Measurements from ENCODE around the gene SRP68.

SRP68 gene

GRCh38 chr17:76103274-76104139 is 31.2 kb upstream of the SRP68 start, which contains the start of gene EXOC7 (continued):
- TF ChIP-seq, protein P1, sequence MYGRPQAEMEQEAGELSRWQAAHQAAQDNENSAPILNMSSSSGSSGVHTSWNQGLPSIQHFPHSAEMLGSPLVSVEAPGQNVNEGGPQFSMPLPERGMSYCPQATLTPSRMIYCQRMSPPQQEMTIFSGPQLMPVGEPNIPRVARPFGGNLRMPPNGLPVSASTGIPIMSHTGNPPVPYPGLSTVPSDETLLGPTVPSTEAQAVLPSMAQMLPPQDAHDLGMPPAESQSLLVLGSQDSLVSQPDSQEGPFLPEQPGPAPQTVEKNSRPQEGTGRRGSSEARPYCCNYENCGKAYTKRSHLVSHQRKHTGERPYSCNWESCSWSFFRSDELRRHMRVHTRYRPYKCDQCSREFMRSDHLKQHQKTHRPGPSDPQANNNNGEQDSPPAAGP (tag by site-specific recombination; IDR thresholded peaks at IDR 0.05) = 0 out of 2 replicates have a peak, but pooled peaks have one; percentile 58
- TF ChIP-seq, protein P2, sequence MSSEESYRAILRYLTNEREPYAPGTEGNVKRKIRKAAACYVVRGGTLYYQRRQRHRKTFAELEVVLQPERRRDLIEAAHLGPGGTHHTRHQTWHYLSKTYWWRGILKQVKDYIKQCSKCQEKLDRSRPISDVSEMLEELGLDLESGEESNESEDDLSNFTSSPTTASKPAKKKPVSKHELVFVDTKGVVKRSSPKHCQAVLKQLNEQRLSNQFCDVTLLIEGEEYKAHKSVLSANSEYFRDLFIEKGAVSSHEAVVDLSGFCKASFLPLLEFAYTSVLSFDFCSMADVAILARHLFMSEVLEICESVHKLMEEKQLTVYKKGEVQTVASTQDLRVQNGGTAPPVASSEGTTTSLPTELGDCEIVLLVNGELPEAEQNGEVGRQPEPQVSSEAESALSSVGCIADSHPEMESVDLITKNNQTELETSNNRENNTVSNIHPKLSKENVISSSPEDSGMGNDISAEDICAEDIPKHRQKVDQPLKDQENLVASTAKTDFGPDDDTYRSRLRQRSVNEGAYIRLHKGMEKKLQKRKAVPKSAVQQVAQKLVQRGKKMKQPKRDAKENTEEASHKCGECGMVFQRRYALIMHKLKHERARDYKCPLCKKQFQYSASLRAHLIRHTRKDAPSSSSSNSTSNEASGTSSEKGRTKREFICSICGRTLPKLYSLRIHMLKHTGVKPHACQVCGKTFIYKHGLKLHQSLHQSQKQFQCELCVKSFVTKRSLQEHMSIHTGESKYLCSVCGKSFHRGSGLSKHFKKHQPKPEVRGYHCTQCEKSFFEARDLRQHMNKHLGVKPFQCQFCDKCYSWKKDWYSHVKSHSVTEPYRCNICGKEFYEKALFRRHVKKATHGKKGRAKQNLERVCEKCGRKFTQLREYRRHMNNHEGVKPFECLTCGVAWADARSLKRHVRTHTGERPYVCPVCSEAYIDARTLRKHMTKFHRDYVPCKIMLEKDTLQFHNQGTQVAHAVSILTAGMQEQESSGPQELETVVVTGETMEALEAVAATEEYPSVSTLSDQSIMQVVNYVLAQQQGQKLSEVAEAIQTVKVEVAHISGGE (tag by site-specific recombination; conservative IDR thresholded peaks at IDR 0.05; ENCODE audit: low read depth) = peak; percentile 94
- no peak for TF ChIP-seq ZNF747 (tag by site-specific recombination; IDR thresholded peaks at IDR 0.05)
- TF ChIP-seq SP3 (tag by site-specific recombination; IDR thresholded peaks at IDR 0.05) = peak; percentile 98
- no peak for TF ChIP-seq ZNF658 (tag by site-specific recombination; IDR thresholded peaks at IDR 0.05)
- peak; percentile 70; the same call in 1 of the 2 replicates for TF ChIP-seq ZBTB20 (tag by site-specific recombination; IDR thresholded peaks at IDR 0.05)
- TF ChIP-seq, protein P3, sequence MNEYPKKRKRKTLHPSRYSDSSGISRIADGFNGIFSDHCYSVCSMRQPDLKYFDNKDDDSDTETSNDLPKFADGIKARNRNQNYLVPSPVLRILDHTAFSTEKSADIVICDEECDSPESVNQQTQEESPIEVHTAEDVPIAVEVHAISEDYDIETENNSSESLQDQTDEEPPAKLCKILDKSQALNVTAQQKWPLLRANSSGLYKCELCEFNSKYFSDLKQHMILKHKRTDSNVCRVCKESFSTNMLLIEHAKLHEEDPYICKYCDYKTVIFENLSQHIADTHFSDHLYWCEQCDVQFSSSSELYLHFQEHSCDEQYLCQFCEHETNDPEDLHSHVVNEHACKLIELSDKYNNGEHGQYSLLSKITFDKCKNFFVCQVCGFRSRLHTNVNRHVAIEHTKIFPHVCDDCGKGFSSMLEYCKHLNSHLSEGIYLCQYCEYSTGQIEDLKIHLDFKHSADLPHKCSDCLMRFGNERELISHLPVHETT (tag by site-specific recombination; IDR thresholded peaks at IDR 0.05) = 0 out of 2 replicates have a peak, but pooled peaks have one; percentile 41
- TF ChIP-seq ZNF2 (tag by site-specific recombination; IDR thresholded peaks at IDR 0.05) = no peak
- TF ChIP-seq ZIC2 (tag by site-specific recombination; IDR thresholded peaks at IDR 0.05) = peak; percentile 85
- TF ChIP-seq ZNF623 (tag by site-specific recombination; IDR thresholded peaks at IDR 0.05) = no peak
- TF ChIP-seq, protein P4, sequence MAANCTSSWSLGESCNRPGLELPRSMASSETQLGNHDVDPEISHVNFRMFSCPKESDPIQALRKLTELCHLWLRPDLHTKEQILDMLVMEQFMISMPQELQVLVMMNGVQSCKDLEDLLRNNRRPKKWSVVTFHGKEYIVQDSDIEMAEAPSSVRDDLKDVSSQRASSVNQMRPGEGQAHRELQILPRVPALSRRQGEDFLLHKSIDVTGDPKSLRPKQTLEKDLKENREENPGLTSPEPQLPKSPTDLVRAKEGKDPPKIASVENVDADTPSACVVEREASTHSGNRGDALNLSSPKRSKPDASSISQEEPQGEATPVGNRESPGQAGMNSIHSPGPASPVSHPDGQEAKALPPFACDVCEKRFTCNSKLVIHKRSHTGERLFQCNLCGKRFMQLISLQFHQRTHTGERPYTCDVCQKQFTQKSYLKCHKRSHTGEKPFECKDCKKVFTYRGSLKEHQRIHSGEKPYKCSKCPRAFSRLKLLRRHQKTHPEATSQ (tag by site-specific recombination; IDR thresholded peaks at IDR 0.05) = 0 out of 2 replicates have a peak, but pooled peaks have one; percentile 37
- TF ChIP-seq, protein P5, sequence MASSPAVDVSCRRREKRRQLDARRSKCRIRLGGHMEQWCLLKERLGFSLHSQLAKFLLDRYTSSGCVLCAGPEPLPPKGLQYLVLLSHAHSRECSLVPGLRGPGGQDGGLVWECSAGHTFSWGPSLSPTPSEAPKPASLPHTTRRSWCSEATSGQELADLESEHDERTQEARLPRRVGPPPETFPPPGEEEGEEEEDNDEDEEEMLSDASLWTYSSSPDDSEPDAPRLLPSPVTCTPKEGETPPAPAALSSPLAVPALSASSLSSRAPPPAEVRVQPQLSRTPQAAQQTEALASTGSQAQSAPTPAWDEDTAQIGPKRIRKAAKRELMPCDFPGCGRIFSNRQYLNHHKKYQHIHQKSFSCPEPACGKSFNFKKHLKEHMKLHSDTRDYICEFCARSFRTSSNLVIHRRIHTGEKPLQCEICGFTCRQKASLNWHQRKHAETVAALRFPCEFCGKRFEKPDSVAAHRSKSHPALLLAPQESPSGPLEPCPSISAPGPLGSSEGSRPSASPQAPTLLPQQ (tag by site-specific recombination; IDR thresholded peaks at IDR 0.05) = peak; percentile 99
- peak; percentile 22; the same call in 1 of the 2 replicates for TF ChIP-seq ZBTB8A (tag by site-specific recombination; IDR thresholded peaks at IDR 0.05)
- 0 out of 2 replicates have a peak, but pooled peaks have one; percentile 57 for TF ChIP-seq ZNF391 (tag by site-specific recombination; IDR thresholded peaks at IDR 0.05; ENCODE audit: borderline replicate concordance, low read depth)
- peak; percentile 95 for TF ChIP-seq ZBTB48 (tag by site-specific recombination; IDR thresholded peaks at IDR 0.05)
- peak; percentile 98 for TF ChIP-seq KLF8 (tag by site-specific recombination; IDR thresholded peaks at IDR 0.05)
- TF ChIP-seq ZBTB17 (tag by site-specific recombination; IDR thresholded peaks at IDR 0.05) = peak; percentile 52
- TF ChIP-seq, protein P6, sequence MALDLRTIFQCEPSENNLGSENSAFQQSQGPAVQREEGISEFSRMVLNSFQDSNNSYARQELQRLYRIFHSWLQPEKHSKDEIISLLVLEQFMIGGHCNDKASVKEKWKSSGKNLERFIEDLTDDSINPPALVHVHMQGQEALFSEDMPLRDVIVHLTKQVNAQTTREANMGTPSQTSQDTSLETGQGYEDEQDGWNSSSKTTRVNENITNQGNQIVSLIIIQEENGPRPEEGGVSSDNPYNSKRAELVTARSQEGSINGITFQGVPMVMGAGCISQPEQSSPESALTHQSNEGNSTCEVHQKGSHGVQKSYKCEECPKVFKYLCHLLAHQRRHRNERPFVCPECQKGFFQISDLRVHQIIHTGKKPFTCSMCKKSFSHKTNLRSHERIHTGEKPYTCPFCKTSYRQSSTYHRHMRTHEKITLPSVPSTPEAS (tag by site-specific recombination; IDR thresholded peaks at IDR 0.05) = peak; percentile 57; the same call in 1 of the 2 replicates
- TF ChIP-seq ZNF214 (tag by site-specific recombination; IDR thresholded peaks at IDR 0.05; ENCODE audit: borderline replicate concordance) = no peak
- TF ChIP-seq ZNF146 (tag by site-specific recombination; IDR thresholded peaks at IDR 0.05) = no peak
- peak; percentile 72 for TF ChIP-seq YY2 (tag by site-specific recombination; IDR thresholded peaks at IDR 0.05)
- TF ChIP-seq REST (tag by site-specific recombination; IDR thresholded peaks at IDR 0.05) = no peak
- no peak for TF ChIP-seq REPIN1 (tag by site-specific recombination; IDR thresholded peaks at IDR 0.05; ENCODE audit: low read depth)

Measured in HEK293 (cell line).